ENCODE measurements around the gene CDC42BPB.

The CDC42BPB gene

GRCh38 chr14:102983496-102983895, 73.9 kb downstream of the CDC42BPB start:
- POLR2A ChIA-PET = no interaction called here
- TF ChIP-seq TARDBP (IDR thresholded peaks at IDR 0.05) (no peak), NFRKB (IDR thresholded peaks at IDR 0.05) (no peak), L3MBTL2 (conservative IDR thresholded peaks at IDR 0.05) (no peak), SP1 (IDR thresholded peaks at IDR 0.05) (no peak), FOXM1 (IDR thresholded peaks at IDR 0.05; ENCODE audit: borderline replicate concordance) (no peak), PKNOX1 (IDR thresholded peaks at IDR 0.05) (no peak), BHLHE40 (IDR thresholded peaks at IDR 0.05; ENCODE audit: borderline replicate concordance) (no peak), CTBP1 (IDR thresholded peaks at IDR 0.05; ENCODE audit: borderline replicate concordance) (no peak), ZNF384 (IDR thresholded peaks at IDR 0.05) (no peak), ELF4 (IDR thresholded peaks at IDR 0.05) (no peak), SUZ12 (IDR thresholded peaks at IDR 0.05) (no peak), LEF1 (IDR thresholded peaks at IDR 0.05; ENCODE audit: borderline replicate concordance) (no peak), FOXK2 (IDR thresholded peaks at IDR 0.05) (no peak), HDGF (IDR thresholded peaks at IDR 0.05; ENCODE audit: borderline replicate concordance) (no peak), FOXA1 (IDR thresholded peaks at IDR 0.05) (no peak), ARNT (IDR thresholded peaks at IDR 0.05) (no peak)

GRCh38 chr14:102982852-102983470, 74.4 kb downstream of the CDC42BPB start:
- TF ChIP-seq TARDBP (IDR thresholded peaks at IDR 0.05) (no peak), FOXM1 (IDR thresholded peaks at IDR 0.05; ENCODE audit: borderline replicate concordance) (no peak), SP1 (IDR thresholded peaks at IDR 0.05) (no peak), ZNF384 (IDR thresholded peaks at IDR 0.05) (no peak), PKNOX1 (IDR thresholded peaks at IDR 0.05) (no peak), FOXA1 (IDR thresholded peaks at IDR 0.05) (no peak), BHLHE40 (IDR thresholded peaks at IDR 0.05; ENCODE audit: borderline replicate concordance) (no peak)
- DNase-seq (ENCODE audit: extremely low spot score) = no peak
- ChIA-PET POLR2A (no interaction called here), CTCF (no interaction called here)

More at GRCh38 chr14:102983496-102983895, 73.9 kb downstream of the CDC42BPB start:
- no peak for DNase-seq (ENCODE audit: extremely low spot score)
- CTCF ChIA-PET = no interaction called here

- ChIA-PET CTCF (no interaction called here), POLR2A (no interaction called here)
- no peak for DNase-seq (ENCODE audit: extremely low spot score)
- TF ChIP-seq PKNOX1 (IDR thresholded peaks at IDR 0.05) (no peak), HDGF (IDR thresholded peaks at IDR 0.05; ENCODE audit: borderline replicate concordance) (no peak), ARNT (IDR thresholded peaks at IDR 0.05) (no peak), FOXM1 (IDR thresholded peaks at IDR 0.05; ENCODE audit: borderline replicate concordance) (no peak), ELF4 (IDR thresholded peaks at IDR 0.05) (no peak), TARDBP (IDR thresholded peaks at IDR 0.05) (no peak)
These were observed 76.9 kb downstream of the CDC42BPB start for GRCh38 chr14:102980409-102980810.

- ChIA-PET CTCF (no interaction called here), POLR2A (no interaction called here)
- no peak for DNase-seq (ENCODE audit: extremely low spot score)
- no peak for TF ChIP-seq FOXA1 (IDR thresholded peaks at IDR 0.05)
- TF ChIP-seq PKNOX1 (IDR thresholded peaks at IDR 0.05) = no peak
- no peak for TF ChIP-seq BHLHE40 (IDR thresholded peaks at IDR 0.05; ENCODE audit: borderline replicate concordance)
- TF ChIP-seq NFRKB (IDR thresholded peaks at IDR 0.05) = no peak
- TF ChIP-seq L3MBTL2 (conservative IDR thresholded peaks at IDR 0.05) = no peak
- no peak for TF ChIP-seq CTBP1 (IDR thresholded peaks at IDR 0.05; ENCODE audit: borderline replicate concordance)
- no peak for TF ChIP-seq FOXK2 (IDR thresholded peaks at IDR 0.05)
- TF ChIP-seq FOXM1 (IDR thresholded peaks at IDR 0.05; ENCODE audit: borderline replicate concordance) = no peak
- no peak for TF ChIP-seq ZNF384 (IDR thresholded peaks at IDR 0.05)
- TF ChIP-seq LEF1 (IDR thresholded peaks at IDR 0.05; ENCODE audit: borderline replicate concordance) = no peak
These were observed 77.9 kb downstream of the CDC42BPB start for GRCh38 chr14:102979406-102979805.

- POLR2A ChIA-PET = no interaction called here
- no peak for DNase-seq (ENCODE audit: extremely low spot score)
- CTCF ChIA-PET = no interaction called here
- TF ChIP-seq FOXM1 (IDR thresholded peaks at IDR 0.05; ENCODE audit: borderline replicate concordance) = no peak
- TF ChIP-seq ZNF384 (IDR thresholded peaks at IDR 0.05) = no peak
- no peak for TF ChIP-seq HDGF (IDR thresholded peaks at IDR 0.05; ENCODE audit: borderline replicate concordance)
- no peak for TF ChIP-seq L3MBTL2 (conservative IDR thresholded peaks at IDR 0.05)
- TF ChIP-seq FOXA1 (IDR thresholded peaks at IDR 0.05) = no peak
- no peak for TF ChIP-seq TARDBP (IDR thresholded peaks at IDR 0.05)
- TF ChIP-seq ELF4 (IDR thresholded peaks at IDR 0.05) = no peak
- no peak for TF ChIP-seq SUZ12 (IDR thresholded peaks at IDR 0.05)
- TF ChIP-seq BHLHE40 (IDR thresholded peaks at IDR 0.05; ENCODE audit: borderline replicate concordance) = no peak
- no peak for TF ChIP-seq ARNT (IDR thresholded peaks at IDR 0.05)
- no peak for TF ChIP-seq PKNOX1 (IDR thresholded peaks at IDR 0.05)
- TF ChIP-seq NFRKB (IDR thresholded peaks at IDR 0.05) = no peak
- TF ChIP-seq LEF1 (IDR thresholded peaks at IDR 0.05; ENCODE audit: borderline replicate concordance) = no peak
- TF ChIP-seq SP1 (IDR thresholded peaks at IDR 0.05) = no peak
These were observed 79.9 kb downstream of the CDC42BPB start for GRCh38 chr14:102977475-102977874.
